ENCODE data around the gene CAT.

CAT gene

DNA sequence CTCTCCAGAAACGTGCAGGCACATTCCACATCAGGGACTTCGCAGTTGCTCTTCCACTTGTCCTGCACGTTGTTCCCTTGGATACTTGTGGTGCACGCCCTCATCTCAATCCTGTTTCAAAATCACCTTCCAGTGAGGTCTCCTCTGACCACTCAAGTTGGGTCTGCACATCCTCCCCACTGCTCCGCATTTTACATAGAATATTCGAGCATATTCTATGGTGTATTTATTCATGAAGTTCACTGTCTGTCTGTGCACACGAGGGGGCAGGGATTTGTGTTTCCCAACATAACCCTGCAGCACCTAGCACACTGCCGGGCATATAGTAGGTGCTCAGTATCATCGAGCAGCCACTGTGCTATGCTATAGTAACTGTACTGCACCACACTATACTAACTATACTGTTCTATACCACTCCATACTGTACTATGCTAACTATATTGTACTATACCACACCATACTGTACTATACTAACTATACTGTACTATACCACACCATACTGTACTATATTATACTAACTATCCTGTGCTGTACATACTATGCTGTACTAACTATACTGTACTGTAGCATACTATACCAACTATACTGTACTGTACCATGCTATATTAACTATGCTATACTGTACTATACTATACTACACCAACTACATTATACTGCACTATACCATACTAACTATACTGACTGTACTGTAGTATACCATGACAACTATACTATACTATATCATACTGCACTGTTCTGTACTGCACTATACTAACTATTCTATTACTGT is 44.6 kb downstream of the CAT start:
- TF ChIP-seq POU2F2 (IDR thresholded peaks at IDR 0.05; ENCODE audit: low read depth, low read length) (no peak), PAX5 (IDR thresholded peaks at IDR 0.05; ENCODE audit: insufficient read depth, low read length, severe bottlenecking) (no peak), TAF1 (IDR thresholded peaks at IDR 0.05; ENCODE audit: low read depth, low read length) (no peak), SPI1 (IDR thresholded peaks at IDR 0.05; ENCODE audit: low read depth, low read length) (no peak), POLR2AphosphoS5 (IDR thresholded peaks at IDR 0.05; ENCODE audit: low read depth, low read length) (no peak), POLR2A (IDR thresholded peaks at IDR 0.05; ENCODE audit: low read depth, low read length) (no peak)
- no peak for FAIRE-seq
- no peak for DNase-seq (ENCODE audit: insufficient read length, low spot score)

DNA sequence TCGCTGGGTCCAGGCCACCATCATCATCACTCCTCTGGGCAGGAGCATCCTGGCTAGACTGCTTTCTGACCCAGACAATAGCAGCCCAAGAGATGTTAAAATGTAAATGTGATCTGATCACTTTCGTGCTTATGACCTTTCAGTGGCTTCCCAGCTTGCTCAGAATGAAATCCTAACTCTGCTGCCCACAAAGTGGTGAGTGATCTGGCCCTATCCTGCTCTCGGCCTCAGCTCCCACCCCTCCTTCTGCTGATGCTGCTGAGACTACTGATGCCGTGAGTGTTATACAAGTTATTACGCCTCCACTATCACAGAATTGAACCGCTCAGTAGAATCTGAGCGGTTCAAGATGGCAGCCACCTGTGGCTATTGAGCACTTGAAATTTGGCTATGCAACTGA is 48.7 kb downstream of the CAT start:
- FAIRE-seq (no peak), DNase-seq (ENCODE audit: insufficient read length, low spot score) (no peak)
- TF ChIP-seq TAF1 (IDR thresholded peaks at IDR 0.05; ENCODE audit: low read depth, low read length): no peak
- TF ChIP-seq POLR2A (IDR thresholded peaks at IDR 0.05; ENCODE audit: low read depth, low read length): no peak
- TF ChIP-seq POLR2AphosphoS5 (IDR thresholded peaks at IDR 0.05; ENCODE audit: low read depth, low read length): no peak
- no peak for TF ChIP-seq POU2F2 (IDR thresholded peaks at IDR 0.05; ENCODE audit: low read depth, low read length)
- TF ChIP-seq PAX5 (IDR thresholded peaks at IDR 0.05; ENCODE audit: insufficient read depth, low read length, severe bottlenecking): no peak
- no peak for TF ChIP-seq SPI1 (IDR thresholded peaks at IDR 0.05; ENCODE audit: low read depth, low read length)

DNA sequence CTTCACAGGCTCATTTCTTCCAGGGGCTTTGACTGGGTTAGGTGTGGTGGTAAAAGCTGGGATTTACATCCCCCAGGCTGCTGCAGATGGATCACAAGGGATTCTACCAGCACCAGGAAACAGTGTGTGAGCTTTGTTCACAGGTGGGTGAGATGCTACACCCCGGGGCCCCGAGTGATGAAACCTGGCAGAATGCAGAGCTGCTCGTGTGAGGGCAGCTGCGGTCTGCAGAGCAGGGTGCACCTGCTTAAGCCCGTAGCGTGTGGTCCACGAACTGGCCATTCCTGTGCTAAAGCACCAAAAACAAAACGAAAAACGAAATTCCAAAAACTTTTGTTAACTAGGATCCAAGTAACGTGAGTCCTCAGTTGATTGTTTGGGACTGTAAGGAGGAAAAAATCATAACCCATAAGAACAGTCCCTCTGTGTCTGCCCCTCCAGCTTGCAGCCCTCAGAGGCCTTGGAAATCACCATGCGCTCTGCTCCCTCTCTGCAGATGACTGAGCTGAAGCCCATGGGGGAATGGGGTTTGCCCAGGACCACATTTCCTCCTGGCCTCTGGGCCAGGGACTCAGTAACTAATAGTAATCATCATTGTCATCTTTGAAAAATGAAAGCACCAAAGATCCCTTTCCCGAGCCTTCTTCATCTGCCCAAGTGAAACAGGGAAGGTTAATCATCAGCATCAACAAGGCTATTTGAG is 50.3 kb downstream of the CAT start:
- FAIRE-seq (no peak), DNase-seq (ENCODE audit: insufficient read length, low spot score) (no peak)
- TF ChIP-seq POU2F2 (IDR thresholded peaks at IDR 0.05; ENCODE audit: low read depth, low read length): no peak
- TF ChIP-seq POLR2AphosphoS5 (IDR thresholded peaks at IDR 0.05; ENCODE audit: low read depth, low read length): no peak
- no peak for TF ChIP-seq SPI1 (IDR thresholded peaks at IDR 0.05; ENCODE audit: low read depth, low read length)
- no peak for TF ChIP-seq TAF1 (IDR thresholded peaks at IDR 0.05; ENCODE audit: low read depth, low read length)
- TF ChIP-seq POLR2A (IDR thresholded peaks at IDR 0.05; ENCODE audit: low read depth, low read length): no peak

DNA sequence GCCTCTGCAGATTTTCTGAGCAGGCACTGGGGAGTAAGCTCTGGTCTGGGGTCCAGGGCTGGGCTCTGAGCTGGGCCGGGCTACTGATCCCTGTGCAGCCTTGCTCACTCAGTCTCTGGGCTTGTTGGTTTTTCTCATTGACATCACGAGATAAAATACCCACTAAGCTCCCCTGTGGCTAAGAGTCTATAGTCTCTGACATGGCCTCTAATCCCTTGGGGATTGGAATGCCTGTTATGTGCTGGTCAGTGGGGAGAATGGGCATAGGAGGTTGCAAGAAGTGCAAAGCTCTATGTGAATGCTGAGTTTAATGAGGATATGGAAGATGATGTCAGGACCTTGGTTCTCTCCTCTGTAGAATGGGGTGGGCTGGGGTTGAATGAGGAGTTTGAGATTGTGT is 51.6 kb downstream of the CAT start:
- DNase-seq (ENCODE audit: insufficient read length, low spot score) (no peak), FAIRE-seq (no peak)

DNA sequence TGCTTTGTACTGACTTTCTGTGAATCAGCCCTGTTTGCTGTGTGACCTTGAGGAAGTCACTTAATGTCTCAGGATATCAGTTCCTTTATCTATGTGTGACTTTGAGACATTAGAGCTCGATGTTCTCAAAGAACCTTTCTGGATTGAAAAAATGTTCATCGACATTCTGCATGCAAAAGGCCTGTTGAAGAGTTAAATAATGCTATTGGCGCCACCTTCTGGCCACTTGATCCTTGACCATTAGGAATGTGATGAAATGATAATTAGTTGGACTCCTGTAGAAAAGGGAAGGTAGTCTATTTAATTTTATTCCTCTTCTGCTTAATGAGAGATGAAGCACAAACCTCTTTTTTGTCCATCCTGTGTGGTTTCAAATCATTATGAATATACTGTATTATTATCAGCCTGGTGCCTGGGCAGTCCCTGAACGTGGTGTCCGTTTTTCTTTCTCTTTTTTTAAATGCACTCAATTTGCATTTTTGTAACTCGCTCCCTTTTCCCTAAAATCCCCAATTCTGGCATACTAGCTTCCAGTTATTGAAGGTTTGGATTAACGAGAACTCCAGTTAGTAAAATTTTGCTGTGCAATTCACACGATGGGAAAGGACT is 54.2 kb downstream of the CAT start:
- peak; percentile 32 for DNase-seq (ENCODE audit: insufficient read length, low spot score)
- FAIRE-seq: peak; percentile 76
- TF ChIP-seq PAX5 (IDR thresholded peaks at IDR 0.05; ENCODE audit: insufficient read depth, low read length, severe bottlenecking) (no peak), POLR2AphosphoS5 (IDR thresholded peaks at IDR 0.05; ENCODE audit: low read depth, low read length) (no peak)

More for the DNA sequence above, 51.6 kb downstream of the CAT start:
- TF ChIP-seq POLR2AphosphoS5 (IDR thresholded peaks at IDR 0.05; ENCODE audit: low read depth, low read length): no peak
- no peak for TF ChIP-seq POLR2A (IDR thresholded peaks at IDR 0.05; ENCODE audit: low read depth, low read length)
- TF ChIP-seq TAF1 (IDR thresholded peaks at IDR 0.05; ENCODE audit: low read depth, low read length): no peak
- no peak for TF ChIP-seq PAX5 (IDR thresholded peaks at IDR 0.05; ENCODE audit: insufficient read depth, low read length, severe bottlenecking)
- no peak for TF ChIP-seq SPI1 (IDR thresholded peaks at IDR 0.05; ENCODE audit: low read depth, low read length)
- TF ChIP-seq POU2F2 (IDR thresholded peaks at IDR 0.05; ENCODE audit: low read depth, low read length): no peak

DNA sequence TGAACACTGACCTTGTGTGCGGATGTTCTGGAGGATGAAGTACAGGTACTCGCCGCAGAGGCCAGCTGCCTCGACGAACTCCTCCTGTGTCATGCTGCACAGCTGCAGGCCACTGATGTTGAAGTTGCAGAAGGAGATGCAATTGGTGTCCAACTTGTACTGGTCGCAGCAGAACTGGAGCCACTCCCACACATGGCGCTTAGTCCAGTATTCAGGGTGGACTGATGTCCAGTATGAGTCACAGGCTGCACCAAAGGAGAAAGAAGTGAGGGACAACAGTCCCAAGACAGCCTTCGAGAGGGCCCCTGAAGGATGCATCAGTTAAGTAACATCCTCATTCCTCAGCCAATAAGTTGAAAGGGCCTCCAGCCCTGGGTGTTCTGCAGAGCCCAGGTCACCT is 54.7 kb downstream of the CAT start:
- TF ChIP-seq POU2F2 (IDR thresholded peaks at IDR 0.05; ENCODE audit: low read depth, low read length): no peak
- TF ChIP-seq TAF1 (IDR thresholded peaks at IDR 0.05; ENCODE audit: low read depth, low read length): no peak
- no peak for TF ChIP-seq SPI1 (IDR thresholded peaks at IDR 0.05; ENCODE audit: low read depth, low read length)
- no peak for TF ChIP-seq POLR2AphosphoS5 (IDR thresholded peaks at IDR 0.05; ENCODE audit: low read depth, low read length)
- TF ChIP-seq PAX5 (IDR thresholded peaks at IDR 0.05; ENCODE audit: insufficient read depth, low read length, severe bottlenecking): no peak
- TF ChIP-seq POLR2A (IDR thresholded peaks at IDR 0.05; ENCODE audit: low read depth, low read length): no peak
- DNase-seq (ENCODE audit: insufficient read length, low spot score) (no peak), FAIRE-seq (no peak)

DNA sequence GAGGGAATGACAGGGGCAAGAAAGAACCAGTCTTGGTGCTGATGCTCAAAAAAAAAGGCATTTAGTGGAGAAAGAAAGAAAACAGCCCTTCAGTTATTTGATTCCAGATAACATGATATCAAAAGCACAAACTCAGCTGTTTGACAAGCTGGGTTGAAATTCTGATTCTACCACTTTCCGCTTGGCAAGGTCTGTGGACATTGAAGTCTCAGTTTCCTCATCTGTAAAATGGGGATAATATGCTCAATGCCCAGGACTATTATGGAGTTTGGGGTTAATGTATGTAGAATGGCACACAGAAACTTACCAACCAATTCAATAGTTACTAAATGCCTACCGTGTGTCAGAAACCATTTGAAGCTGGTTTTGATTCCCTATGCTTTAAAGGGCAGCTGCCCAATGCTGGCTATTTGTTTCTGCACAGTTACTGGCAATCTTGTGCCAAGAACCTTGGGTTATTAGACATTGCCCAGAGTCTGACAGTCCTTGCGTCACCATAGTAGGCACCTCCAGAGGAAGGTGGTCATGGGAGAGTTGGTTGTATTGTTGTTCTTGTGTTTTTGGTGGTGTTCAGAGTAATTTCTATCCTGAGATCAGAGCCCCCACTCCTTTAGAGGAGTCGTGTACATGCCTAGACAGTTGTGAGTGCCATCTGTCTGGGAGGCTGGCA is 55.3 kb downstream of the CAT start:
- DNase-seq (ENCODE audit: insufficient read length, low spot score) (no peak), FAIRE-seq (no peak)

DNA sequence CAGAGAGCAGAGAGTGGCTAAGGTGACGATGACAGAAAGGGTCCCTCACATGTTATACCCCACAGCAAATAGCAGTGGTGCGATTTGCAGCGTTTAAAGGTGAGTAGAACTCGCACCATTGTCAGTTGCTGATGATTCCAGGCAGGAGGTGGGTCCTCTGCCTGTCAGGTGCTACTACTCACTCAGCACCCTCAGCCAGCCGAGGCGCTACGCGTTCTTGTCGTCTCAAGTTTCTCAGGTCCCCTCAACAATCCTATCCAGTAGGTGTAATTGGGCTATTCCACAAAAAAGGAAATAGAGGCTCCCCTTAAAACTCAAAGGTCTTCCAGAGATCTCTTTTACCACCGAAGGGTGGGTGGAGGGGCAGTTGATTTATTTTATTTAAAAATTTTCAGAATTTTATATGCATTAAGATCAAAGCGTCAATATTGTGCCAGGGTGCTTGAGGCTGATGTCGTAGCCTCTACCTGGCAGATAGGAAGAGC is 56.5 kb downstream of the CAT start:
- FAIRE-seq: no peak

More for the DNA sequence above, 55.3 kb downstream of the CAT start:
- TF ChIP-seq PAX5 (IDR thresholded peaks at IDR 0.05; ENCODE audit: insufficient read depth, low read length, severe bottlenecking) (no peak), TAF1 (IDR thresholded peaks at IDR 0.05; ENCODE audit: low read depth, low read length) (no peak), POLR2AphosphoS5 (IDR thresholded peaks at IDR 0.05; ENCODE audit: low read depth, low read length) (no peak)

More for the DNA sequence above, 56.5 kb downstream of the CAT start:
- TF ChIP-seq SPI1 (IDR thresholded peaks at IDR 0.05; ENCODE audit: low read depth, low read length) (no peak), TAF1 (IDR thresholded peaks at IDR 0.05; ENCODE audit: low read depth, low read length) (no peak), POLR2A (IDR thresholded peaks at IDR 0.05; ENCODE audit: low read depth, low read length) (no peak), PAX5 (IDR thresholded peaks at IDR 0.05; ENCODE audit: insufficient read depth, low read length, severe bottlenecking) (no peak), POU2F2 (IDR thresholded peaks at IDR 0.05; ENCODE audit: low read depth, low read length) (no peak), POLR2AphosphoS5 (IDR thresholded peaks at IDR 0.05; ENCODE audit: low read depth, low read length) (no peak)
- no peak for DNase-seq (ENCODE audit: insufficient read length, low spot score)
